ENCODE results near the gene NPM3. TPM values are rescaled to one million over a fixed set of nuclear protein-coding genes. Genes with fewer than 3 reads are reported as not detected.

NPM3 gene
- total RNA-seq, 6 experiments from 2014 or later: 51.8 to 64.6 (median 54.8) TPM

GRCh38 chr10:101762736-101763135 lies 20.5 kb downstream of the NPM3 start:
- Mint-ChIP-seq H3K27me3 (ENCODE audit: insufficient read depth) (peaks cover 57% of the 10 kb centered on the region), H3K27ac (no peak overlapping the region), H3K4me3 (no peak overlapping the region), H3K36me3 (ENCODE audit: low read depth) (no peaks in the 10 kb centered on the region), H3K9me3 (no peaks in the 10 kb centered on the region), H3K4me1 (ENCODE audit: low read depth) (no peaks in the 10 kb centered on the region)
- DNase-seq: no peak
- TF ChIP-seq CTCF (IDR thresholded peaks at IDR 0.05): no peak

- Mint-ChIP-seq H3K4me3 (no peak overlapping the region), H3K36me3 (ENCODE audit: low read depth) (no peaks in the 10 kb centered on the region), H3K27ac (no peak overlapping the region), H3K4me1 (ENCODE audit: low read depth) (no peaks in the 10 kb centered on the region), H3K27me3 (ENCODE audit: insufficient read depth) (peaks cover 51% of the 10 kb centered on the region), H3K9me3 (no peaks in the 10 kb centered on the region)
- DNase-seq: no peak
- no peak for TF ChIP-seq CTCF (IDR thresholded peaks at IDR 0.05)
Measured at GRCh38 chr10:101761226-101761625, 22.0 kb downstream of the NPM3 start.

GRCh38 chr10:101760510-101760909 lies 22.7 kb downstream of the NPM3 start:
- H3K36me3 Mint-ChIP-seq (ENCODE audit: low read depth): no peaks in the 10 kb centered on the region
- TF ChIP-seq CTCF (IDR thresholded peaks at IDR 0.05): no peak
- no peaks in the 10 kb centered on the region for H3K9me3 Mint-ChIP-seq
- no peak overlapping the region for H3K4me3 Mint-ChIP-seq
- H3K4me1 Mint-ChIP-seq (ENCODE audit: low read depth): no peaks in the 10 kb centered on the region
- H3K27ac Mint-ChIP-seq: no peak overlapping the region
- H3K27me3 Mint-ChIP-seq (ENCODE audit: insufficient read depth): peaks cover 52% of the 10 kb centered on the region
- no peak for DNase-seq

- no peaks in the 10 kb centered on the region for H3K4me1 Mint-ChIP-seq (ENCODE audit: low read depth)
Measured at GRCh38 chr10:101759309-101760247, 23.7 kb downstream of the NPM3 start.

GRCh38 chr10:101758858-101759257 lies 24.4 kb downstream of the NPM3 start:
- H3K36me3 Mint-ChIP-seq (ENCODE audit: low read depth): no peaks in the 10 kb centered on the region
- H3K4me1 Mint-ChIP-seq (ENCODE audit: low read depth): no peaks in the 10 kb centered on the region
- no peak for DNase-seq
- H3K27me3 Mint-ChIP-seq (ENCODE audit: insufficient read depth): peaks cover 52% of the 10 kb centered on the region
- no peak overlapping the region for H3K4me3 Mint-ChIP-seq
- no peak for TF ChIP-seq CTCF (IDR thresholded peaks at IDR 0.05)
- no peaks in the 10 kb centered on the region for H3K9me3 Mint-ChIP-seq
- no peak overlapping the region for H3K27ac Mint-ChIP-seq

More at GRCh38 chr10:101759309-101760247, 23.7 kb downstream of the NPM3 start:
- Mint-ChIP-seq H3K9me3 (no peaks in the 10 kb centered on the region), H3K4me3 (no peak overlapping the region), H3K36me3 (ENCODE audit: low read depth) (no peaks in the 10 kb centered on the region), H3K27me3 (ENCODE audit: insufficient read depth) (peaks cover 54% of the 10 kb centered on the region), H3K27ac (no peak overlapping the region)
- no peak for DNase-seq
- no peak for TF ChIP-seq CTCF (IDR thresholded peaks at IDR 0.05)

Data from HFFc6 (cell line).